Measurements from ENCODE around the gene ZNF576.
A peak's percentile ranks its signal among the peaks of the same experiment; 100 is the strongest.
"Not testable (repeated sequence)": the region's sequence is repeated elsewhere in the genome, so short reads cannot be mapped to it uniquely, and the experiment has no call there.

The ZNF576 gene

GRCh38 chr19:43595999-43596841 lies at the start of gene ZNF576, which contains the start of gene IRGQ:
TSS of gene ZNF576 (plus strand) at chr19:43596595. CDS start at chr19:43597109, 514 bp downstream.
TSS of gene IRGQ (minus strand) at chr19:43596134. CDS start at chr19:43595338, 796 bp downstream.
- peak; percentile 100 for DNase-seq (ENCODE audit: low read depth)

DNA sequence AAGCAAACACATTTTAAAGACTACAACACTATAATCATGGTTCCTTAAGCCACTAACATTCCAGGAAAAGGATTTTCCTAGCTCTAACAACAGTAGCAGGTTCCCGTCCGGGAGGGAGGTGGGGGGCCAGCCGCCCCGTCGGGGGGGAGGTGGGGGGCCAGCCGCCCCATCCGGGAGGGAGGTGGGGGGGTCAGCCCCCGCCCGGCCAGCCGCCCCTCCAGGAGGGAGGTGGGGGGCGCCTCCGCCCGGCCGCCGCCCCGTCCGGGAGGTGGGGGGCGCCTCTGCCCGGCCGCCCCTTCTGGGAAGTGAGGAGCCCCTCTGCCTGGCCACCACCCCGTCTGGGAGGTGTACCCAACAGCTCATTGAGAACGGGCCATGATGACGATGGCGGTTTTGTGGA lies 48.5 kb upstream of the ZNF576 start:
- DNase-seq (ENCODE audit: low read depth): not testable (repeated sequence)

- no peak for DNase-seq (ENCODE audit: low read depth)
Observed at GRCh38 chr19:43548706-43549105, 47.7 kb upstream of the ZNF576 start.

DNA sequence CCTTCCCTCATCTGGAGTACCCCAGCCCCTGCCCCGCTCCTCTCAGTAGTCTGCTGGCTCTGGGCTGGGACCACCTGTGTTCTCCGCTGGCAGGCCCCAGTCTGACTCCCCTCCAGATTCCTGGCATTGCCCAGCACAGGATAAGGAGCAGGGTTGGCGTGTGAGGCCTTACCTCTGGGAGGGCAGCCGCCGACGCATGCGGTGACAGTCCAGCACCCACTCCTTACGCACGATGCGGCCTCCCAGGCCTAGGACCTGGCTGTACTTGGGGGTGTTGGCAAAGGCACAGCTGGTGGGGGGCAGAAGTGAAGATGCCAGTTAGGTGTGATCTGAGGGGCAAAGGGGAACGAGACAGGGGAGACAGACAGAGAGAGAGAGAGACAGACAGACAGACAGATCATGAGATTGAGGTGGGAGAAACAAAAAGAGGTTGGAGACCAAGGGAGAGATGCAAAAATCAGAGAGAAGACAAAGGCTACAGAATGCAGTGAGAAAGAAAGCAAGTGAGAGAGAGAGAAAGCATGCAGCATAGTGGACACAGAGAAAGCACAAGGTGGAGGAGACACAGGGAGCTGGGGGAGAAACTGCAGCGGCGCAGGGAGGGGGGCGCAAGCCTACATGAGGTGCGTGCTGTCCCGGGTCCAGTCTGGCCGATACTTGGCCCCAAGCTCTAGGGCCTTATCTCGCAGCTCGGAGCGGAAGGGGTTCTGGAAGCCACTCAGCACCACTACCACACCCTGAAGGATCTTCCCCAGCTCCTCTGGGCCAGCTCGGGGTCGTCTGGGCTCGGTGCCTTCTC lies 44.8 kb upstream of the ZNF576 start:
- DNase-seq (ENCODE audit: low read depth): no peak

DNA sequence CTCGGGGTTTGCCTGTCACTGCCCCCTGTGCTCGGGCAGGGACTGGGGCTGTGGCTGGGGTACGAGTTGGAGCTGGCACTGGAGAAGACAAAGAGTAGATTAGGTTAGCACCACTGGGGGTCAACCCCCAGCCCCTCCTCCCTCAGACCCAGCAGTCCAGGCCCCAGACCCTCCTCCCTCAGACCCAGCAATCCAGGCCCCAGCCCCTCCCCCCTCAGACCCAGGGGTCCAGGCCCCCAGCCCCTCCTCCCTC lies 44.3 kb upstream of the ZNF576 start:
- DNase-seq (ENCODE audit: low read depth): no peak

DNA sequence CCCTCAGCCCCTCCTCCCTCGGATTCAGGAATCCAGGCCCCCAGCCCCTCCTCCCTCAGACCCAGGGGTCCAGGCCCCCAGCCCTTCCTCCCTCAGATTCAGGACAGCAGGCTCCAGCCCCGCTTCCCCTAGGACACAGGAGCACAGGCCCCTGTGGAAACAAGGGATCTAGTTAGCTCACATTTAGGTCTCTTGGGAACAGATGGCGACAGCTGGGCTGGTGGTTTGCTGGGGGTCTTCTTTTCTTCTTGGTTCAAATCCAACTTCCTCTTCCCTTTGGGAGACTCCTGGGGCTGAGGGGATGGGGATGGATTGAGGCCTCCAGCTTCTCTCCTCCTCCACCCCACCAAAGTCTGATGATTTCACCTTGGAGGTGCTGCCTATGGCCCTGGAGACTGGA lies 43.8 kb upstream of the ZNF576 start:
- DNase-seq (ENCODE audit: low read depth): no peak

- no peak for DNase-seq (ENCODE audit: low read depth)
Observed at GRCh38 chr19:43553656-43554055, 42.7 kb upstream of the ZNF576 start.

DNA sequence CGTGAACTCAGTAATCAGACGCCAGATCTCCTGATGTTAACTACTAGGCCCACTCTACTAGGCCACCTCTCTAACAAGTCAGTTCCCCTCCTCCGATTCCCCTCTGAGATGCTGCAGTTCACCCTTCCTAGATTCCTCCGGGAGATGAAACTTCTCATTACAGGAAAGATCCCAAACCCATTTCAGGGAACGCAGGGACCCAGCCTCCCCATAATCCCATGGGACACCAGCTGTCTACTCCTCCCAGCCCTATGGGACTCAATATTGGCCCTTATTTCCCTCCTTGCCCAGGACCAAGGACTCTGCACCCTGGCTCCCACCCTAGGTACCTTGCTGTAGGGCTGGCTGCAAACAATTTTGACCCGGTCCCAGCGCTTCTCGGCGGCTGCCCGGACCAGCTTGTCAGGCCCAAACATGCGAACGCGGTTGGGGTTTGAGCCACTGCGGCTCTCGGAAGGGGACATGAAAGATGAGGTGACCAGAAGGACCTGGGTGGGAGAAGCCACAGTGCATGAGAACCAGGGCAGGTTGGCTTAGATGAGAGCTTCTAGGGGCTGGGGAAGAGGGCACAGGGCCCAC lies 42.0 kb upstream of the ZNF576 start:
- DNase-seq (ENCODE audit: low read depth): no peak

DNA sequence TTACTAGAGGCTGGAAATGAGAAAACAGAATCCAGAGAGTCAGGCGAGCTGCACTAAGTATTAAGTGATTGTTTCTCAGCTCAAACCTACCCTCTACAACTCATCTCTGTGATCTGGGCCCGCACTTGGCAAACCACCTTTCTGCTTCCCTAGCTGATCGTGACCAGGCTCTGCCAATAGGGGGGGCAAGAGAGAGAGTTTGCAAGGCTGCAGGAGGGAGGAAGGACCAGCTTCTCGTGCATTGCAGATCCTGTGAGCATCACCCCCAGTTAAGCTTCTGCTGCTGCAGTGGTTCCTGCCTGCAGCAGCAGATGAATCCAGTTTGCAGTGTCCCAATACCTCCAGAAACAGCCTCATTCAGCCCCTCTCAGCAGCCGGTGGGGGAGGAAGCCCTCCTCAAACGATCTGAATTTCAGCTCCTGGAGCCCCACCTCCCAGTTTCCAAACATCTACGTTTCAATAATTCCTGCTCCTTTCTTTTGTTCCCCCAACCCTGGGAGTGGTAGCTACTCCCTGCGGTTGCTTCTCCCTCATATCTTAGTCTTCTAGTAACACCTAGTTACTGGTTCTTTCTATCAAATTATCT lies 41.1 kb upstream of the ZNF576 start:
- DNase-seq (ENCODE audit: low read depth): peak; percentile 77

- DNase-seq (ENCODE audit: low read depth): no peak
Observed at GRCh38 chr19:43560687-43561086, 35.7 kb upstream of the ZNF576 start.

DNA sequence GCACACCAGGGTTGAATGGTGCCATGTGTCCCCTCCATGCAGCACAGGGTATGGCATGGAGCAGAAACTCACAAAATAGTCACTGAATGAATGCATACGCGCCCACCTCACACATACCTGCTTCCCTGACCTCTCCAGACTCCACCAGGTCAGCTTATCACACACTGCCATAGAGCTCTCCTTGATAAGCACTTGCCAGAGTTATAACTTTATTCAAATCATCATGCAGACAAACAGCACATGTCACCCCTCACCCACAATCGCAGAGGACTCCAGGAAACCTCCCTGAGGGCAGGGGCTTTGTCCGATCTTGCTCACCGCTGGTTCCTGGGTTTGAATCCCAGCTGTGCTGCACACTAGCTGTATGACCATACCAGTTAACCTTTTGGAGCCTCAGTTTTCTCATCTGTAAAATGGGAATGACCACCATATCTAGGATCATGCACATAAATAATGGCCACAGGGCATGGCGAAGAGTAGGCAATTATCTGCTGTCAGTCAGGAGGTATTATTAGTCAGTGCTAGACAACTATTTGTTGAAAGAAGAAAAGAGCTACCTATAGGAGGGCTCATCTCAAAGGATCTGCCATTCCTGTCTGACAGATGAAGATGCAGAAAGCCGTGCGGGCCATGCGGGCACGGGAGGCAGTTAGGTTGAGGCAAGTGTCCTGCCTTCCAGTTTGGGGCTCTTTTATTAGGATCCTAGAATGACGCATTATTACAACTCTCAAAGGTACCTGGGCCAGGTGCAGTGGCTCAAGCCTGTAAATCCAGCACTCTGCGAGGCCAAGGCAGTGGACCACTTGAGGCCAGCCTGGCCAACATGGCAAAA lies 35.0 kb upstream of the ZNF576 start:
- no peak for DNase-seq (ENCODE audit: low read depth)

DNA sequence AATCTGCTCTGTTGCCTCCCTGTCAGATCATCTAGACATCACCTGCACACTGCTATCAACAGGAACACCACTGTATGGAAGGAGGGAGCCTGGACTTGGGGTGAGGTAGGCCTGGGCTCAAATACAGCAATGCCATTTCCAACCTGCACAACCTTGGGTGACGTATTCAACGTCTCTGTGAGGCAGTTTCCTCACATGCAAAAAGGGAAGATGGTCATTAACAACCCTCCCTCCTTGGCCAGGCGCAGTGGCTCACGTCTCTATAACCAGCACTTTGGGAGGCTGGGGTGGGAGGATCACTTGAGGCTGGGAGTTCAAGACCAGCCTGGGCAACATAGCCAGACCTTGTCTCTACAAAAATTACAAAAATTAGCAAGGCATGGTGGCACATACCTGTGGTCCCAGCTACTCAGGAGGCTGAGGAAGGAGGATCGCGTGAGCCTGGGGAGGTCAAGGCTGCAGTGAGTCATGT lies 34.1 kb upstream of the ZNF576 start:
- peak; percentile 46 for DNase-seq (ENCODE audit: low read depth)

DNA sequence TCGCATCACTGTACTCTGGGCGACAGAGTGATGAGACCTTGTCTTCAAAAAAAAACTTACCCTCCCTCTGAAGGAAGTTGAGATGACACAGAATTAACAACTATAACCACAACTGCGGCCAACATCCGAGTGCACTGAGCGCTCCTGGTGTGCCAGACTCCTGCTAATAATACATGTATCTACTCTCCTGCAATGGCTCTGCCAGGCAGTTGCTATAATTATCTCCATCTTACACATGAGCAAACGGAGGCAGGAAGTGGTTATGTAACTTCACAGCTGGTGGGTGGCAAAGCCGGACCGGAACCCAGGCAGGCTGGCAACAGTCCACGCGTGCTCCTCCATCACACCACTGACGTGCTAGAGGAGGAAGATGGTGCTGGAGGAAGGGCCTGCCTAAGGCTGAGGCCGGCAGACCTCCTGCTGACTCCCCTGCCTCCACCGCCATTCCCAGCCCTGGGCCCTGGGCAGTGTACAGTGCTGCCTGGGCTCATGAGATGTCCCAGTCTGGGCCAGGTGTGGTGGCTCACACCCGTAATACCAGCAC lies 33.6 kb upstream of the ZNF576 start:
- DNase-seq (ENCODE audit: low read depth): peak; percentile 32

GRCh38 chr19:43563816-43564457 lies 32.5 kb upstream of the ZNF576 start:
- DNase-seq (ENCODE audit: low read depth): no peak

DNA sequence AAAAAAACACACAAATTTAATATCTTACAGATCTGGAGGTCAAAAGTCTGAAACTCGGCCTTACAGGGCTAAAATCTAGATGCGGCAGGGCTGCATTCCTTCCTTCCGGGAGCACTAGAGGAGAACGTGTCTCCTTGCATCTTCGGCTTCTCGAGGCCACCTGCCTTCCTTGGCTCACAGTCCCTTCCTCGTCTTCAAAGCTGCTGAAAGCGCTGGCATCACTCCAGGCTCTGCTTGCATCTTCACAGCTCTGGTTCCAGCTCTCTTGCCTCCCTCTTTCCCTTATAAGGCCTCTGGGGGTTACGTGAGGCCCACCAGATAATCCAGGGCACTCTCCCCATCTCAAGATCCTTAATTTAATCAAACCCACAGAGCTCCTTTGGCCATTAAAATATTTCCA lies 31.6 kb upstream of the ZNF576 start:
- no peak for DNase-seq (ENCODE audit: low read depth)

- no peak for DNase-seq (ENCODE audit: low read depth)
Observed at GRCh38 chr19:43569657-43570056, 26.7 kb upstream of the ZNF576 start.

DNA sequence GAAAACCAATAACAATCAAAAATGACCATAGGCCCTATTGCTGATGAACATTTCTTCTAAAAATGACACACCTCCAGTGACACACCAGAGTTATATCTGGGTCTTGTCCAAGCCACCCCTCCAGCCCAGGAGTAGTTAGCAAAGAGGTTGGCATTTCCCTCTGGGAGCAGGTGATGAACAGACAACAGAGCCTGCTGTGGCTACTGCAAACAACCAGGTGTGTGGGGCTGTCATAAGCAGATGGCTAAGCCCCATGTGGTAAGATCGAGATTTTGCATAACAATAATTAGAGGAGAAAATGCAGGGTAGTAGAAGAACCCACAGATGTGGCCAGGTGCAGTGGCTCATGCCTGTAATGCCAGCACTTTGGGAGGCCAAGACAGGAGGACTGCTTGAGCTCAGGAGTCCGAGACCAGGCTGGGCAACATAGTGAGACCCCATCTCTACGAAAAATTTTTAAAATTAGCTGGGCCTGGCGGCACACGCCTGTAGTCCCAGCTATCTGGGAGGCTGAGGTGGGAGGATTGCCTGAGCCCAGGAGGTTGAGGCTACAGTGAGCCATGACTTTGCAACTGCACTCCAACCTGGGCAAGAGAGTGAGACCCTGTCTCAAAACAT lies 26.1 kb upstream of the ZNF576 start:
- no peak for DNase-seq (ENCODE audit: low read depth)

DNA sequence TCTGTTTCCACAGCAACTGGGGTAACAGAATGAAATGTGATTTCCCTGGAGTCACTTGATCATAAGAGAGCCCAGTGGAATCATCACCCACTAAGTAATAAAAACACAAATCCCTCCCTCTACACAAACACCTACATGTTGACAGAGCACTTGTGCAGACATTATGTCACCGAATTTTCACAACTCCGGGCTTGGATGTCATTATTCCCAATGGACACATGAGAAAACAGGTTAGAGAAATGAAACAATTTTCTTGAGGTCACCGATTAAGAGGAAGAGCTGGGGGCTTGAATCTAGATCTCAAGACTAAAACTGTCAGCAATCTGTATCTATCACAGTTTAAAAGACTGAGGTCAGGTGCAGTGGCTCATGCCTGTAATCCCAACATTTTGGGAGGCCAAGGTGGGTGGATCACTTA lies 24.2 kb upstream of the ZNF576 start:
- no peak for DNase-seq (ENCODE audit: low read depth)

DNA sequence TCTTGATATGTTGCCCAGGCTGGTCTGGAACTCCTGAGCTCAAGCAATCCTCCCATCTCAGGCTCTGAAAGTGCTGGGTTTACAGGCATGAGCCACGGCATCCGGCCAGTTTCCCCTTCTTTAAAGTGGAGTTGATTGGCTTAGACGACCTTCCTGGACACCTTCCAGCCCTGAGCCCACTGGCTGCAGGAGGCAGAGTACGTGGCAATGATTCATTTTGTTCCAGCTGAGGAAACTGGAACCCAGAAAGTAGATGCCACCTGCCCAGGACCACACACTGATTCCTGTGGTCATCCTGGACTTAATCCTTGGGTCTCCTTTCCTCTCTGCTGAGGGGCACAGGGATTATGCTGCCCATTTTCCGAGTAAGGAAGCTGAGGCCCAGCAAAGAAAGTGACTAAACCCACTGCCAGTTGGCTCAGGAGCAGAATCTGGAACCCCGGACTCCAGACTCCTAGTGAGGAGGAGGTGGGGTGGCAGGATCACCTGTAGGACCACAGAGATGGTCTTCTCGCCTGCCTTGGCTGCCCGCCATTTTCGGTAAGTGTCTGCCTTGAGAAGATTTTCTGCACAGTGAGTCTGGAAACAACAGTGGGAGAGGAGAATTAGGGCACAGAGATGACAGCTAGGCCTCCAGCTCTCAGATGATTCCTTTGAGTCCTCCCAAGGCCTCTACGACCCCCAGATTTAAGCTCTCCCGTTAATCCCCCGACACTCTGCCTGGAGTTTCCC lies 21.8 kb upstream of the ZNF576 start:
- no peak for DNase-seq (ENCODE audit: low read depth)
